Ovary (tissue), 3 donors: ENCODE data around the gene ZNF281.

Experiments
- CTCF ChIP-seq, 3 donors: fragments of 450-650 bp in 2 of 3; fragments of 200-600 bp in 1 of 3; IDR thresholded peaks; one replicate each; pipeline versions ENCODE4 v1.5.1 to v1.8.0; 2016 to 2022; ENCODE audit warnings: antibody characterized with exemption in 3 of 3, mild to moderate bottlenecking in 1 of 3
- POLR2A ChIP-seq: fragments of 450-650 bp; IDR thresholded peaks from one replicate; pipeline ENCODE4 v1.6.1; 2017; ENCODE audit warnings: antibody characterized with exemption, mild to moderate bottlenecking, moderate library complexity
- donor health status: DM: no; HTN: no; CAD: no.

GRCh38 chr1:200386416-200386815 lies 23.4 kb downstream of the ZNF281 start:
- TF ChIP-seq CTCF (IDR thresholded peaks at IDR 0.05) (no peak), POLR2A (no peak)
